ENCODE measurements around the gene PRSS23.

PRSS23 gene

GRCh38 chr11:86790867-86791849 is 9.2 kb upstream of the PRSS23 start:
- no peak for DNase-seq

GRCh38 chr11:86792150-86792549 is 8.2 kb upstream of the PRSS23 start:
- no peak for DNase-seq

GRCh38 chr11:86793307-86793706 is 7.0 kb upstream of the PRSS23 start:
- DNase-seq = no peak

GRCh38 chr11:86795511-86795910 is 4.8 kb upstream of the PRSS23 start:
- no peak for DNase-seq

GRCh38 chr11:86795949-86796348 is 4.4 kb upstream of the PRSS23 start:
- no peak for DNase-seq

GRCh38 chr11:86797133-86797532 is 3.2 kb upstream of the PRSS23 start:
- no peak for DNase-seq

- DNase-seq = no peak
These were observed 1.4 kb upstream of the PRSS23 start for GRCh38 chr11:86798988-86799387.

GRCh38 chr11:86799680-86800075 is 664 bp upstream of the PRSS23 start:
- DNase-seq = no peak

GRCh38 chr11:86800960-86801272 is 574 bp downstream of the PRSS23 start:
- no peak for DNase-seq

- DNase-seq = no peak
These were observed 1.0 kb downstream of the PRSS23 start for GRCh38 chr11:86801364-86801763.

GRCh38 chr11:86802146-86802545 is 1.8 kb downstream of the PRSS23 start:
- no peak for DNase-seq

GRCh38 chr11:86802601-86803051 is 2.3 kb downstream of the PRSS23 start:
- peak in 1 of 2 donors; percentile 20 for DNase-seq

GRCh38 chr11:86803136-86804045 is 3.0 kb downstream of the PRSS23 start:
- DNase-seq = no peak

GRCh38 chr11:86804951-86805350 is 4.6 kb downstream of the PRSS23 start:
- no peak for DNase-seq

- DNase-seq = no peak
These were observed 5.5 kb downstream of the PRSS23 start for GRCh38 chr11:86805873-86806310.

GRCh38 chr11:86806903-86807302 is 6.6 kb downstream of the PRSS23 start:
- DNase-seq = no peak

GRCh38 chr11:86807360-86807759 is 7.0 kb downstream of the PRSS23 start:
- DNase-seq = no peak

GRCh38 chr11:86809561-86809960 is 9.2 kb downstream of the PRSS23 start:
- peak in 1 of 2 donors; percentile 65 for DNase-seq

- no peak for DNase-seq
These were observed 9.9 kb downstream of the PRSS23 start for GRCh38 chr11:86810288-86810687.

GRCh38 chr11:86811637-86812321 is 11.4 kb downstream of the PRSS23 start:
- DNase-seq = no peak

GRCh38 chr11:86812322-86812670 is 12.0 kb downstream of the PRSS23 start:
- DNase-seq = no peak

- DNase-seq = no peak
These were observed 12.6 kb downstream of the PRSS23 start for GRCh38 chr11:86812981-86813380.

- no peak for DNase-seq
These were observed 14.4 kb downstream of the PRSS23 start for GRCh38 chr11:86814775-86815174.
